ENCODE data around the gene CERKL. TPM values are rescaled to one million over a fixed set of nuclear protein-coding genes. Genes with fewer than 3 reads are reported as not detected.
"Not testable (repeated sequence)": the region's sequence is repeated elsewhere in the genome, so short reads cannot be mapped to it uniquely, and the experiment has no call there.

The CERKL gene, protein sequence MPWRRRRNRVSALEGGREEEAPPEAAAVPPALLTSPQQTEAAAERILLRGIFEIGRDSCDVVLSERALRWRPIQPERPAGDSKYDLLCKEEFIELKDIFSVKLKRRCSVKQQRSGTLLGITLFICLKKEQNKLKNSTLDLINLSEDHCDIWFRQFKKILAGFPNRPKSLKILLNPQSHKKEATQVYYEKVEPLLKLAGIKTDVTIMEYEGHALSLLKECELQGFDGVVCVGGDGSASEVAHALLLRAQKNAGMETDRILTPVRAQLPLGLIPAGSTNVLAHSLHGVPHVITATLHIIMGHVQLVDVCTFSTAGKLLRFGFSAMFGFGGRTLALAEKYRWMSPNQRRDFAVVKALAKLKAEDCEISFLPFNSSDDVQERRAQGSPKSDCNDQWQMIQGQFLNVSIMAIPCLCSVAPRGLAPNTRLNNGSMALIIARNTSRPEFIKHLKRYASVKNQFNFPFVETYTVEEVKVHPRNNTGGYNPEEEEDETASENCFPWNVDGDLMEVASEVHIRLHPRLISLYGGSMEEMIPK
- total RNA-seq: not detected in 3 replicates
- long read RNA-seq: 0 reads

DNA sequence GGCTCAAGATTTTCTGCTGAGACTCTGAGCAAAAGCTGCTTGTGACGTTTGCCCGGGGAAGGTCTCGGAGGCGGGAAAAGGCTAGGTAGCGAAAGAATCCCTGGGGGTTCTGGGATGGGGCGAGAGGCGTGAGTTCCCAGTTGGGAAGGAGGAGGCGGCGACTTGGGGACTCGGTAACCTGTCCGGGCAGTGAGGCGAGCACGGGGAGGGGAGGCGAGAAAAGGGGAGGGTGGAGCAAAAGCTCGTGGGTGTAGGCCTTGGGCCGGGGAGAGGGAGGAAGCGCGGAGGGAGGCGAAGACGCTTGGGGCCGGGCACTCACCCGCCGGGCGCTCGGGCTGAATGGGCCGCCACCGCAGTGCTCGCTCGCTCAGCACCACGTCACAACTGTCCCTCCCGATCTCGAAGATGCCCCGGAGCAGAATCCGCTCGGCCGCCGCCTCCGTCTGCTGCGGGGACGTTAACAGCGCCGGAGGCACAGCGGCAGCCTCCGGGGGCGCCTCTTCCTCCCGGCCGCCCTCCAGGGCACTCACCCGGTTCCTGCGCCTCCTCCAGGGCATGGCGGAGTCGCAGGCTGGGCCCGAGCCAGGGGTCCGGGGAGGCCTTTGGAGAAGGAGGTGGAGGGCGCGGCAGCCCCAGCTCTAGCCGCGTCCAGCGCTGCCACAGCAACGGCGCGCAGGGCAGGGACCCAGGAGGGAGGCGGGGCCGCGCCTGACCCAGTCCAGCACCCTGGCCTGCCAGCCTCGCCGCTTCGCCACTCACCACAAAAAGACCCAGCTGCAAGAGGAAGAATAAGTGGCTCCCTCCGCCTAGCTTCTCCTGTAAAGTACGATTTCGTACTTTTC, at the start of gene CERKL:
CERKL (minus strand) TSS at position 656 of the 842 bp plus-strand sequence; CDS start at position 557, 99 bp downstream.
- H3K27me3 Mint-ChIP-seq (ENCODE audit: low read depth): peaks cover 48% of the 10 kb centered on the region
- H3K27ac Mint-ChIP-seq (ENCODE audit: unreplicated experiment): no peak within 1 kb of the TSS
- no peak for DNase-seq (ENCODE audit: low spot score)
- H3K4me1 Mint-ChIP-seq (ENCODE audit: low read depth): peaks cover 7% of the 10 kb centered on the region
- peak within 1 kb of the TSS; percentile 73 for H3K4me3 Mint-ChIP-seq (ENCODE audit: unreplicated experiment)
- no peaks in the 10 kb centered on the region for H3K36me3 Mint-ChIP-seq (ENCODE audit: low read depth)
- TF ChIP-seq, protein P1, sequence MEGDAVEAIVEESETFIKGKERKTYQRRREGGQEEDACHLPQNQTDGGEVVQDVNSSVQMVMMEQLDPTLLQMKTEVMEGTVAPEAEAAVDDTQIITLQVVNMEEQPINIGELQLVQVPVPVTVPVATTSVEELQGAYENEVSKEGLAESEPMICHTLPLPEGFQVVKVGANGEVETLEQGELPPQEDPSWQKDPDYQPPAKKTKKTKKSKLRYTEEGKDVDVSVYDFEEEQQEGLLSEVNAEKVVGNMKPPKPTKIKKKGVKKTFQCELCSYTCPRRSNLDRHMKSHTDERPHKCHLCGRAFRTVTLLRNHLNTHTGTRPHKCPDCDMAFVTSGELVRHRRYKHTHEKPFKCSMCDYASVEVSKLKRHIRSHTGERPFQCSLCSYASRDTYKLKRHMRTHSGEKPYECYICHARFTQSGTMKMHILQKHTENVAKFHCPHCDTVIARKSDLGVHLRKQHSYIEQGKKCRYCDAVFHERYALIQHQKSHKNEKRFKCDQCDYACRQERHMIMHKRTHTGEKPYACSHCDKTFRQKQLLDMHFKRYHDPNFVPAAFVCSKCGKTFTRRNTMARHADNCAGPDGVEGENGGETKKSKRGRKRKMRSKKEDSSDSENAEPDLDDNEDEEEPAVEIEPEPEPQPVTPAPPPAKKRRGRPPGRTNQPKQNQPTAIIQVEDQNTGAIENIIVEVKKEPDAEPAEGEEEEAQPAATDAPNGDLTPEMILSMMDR (IDR thresholded peaks at IDR 0.05): peak; percentile 45
- H3K9me3 Mint-ChIP-seq (ENCODE audit: low read depth): no peaks in the 10 kb centered on the region

DNA sequence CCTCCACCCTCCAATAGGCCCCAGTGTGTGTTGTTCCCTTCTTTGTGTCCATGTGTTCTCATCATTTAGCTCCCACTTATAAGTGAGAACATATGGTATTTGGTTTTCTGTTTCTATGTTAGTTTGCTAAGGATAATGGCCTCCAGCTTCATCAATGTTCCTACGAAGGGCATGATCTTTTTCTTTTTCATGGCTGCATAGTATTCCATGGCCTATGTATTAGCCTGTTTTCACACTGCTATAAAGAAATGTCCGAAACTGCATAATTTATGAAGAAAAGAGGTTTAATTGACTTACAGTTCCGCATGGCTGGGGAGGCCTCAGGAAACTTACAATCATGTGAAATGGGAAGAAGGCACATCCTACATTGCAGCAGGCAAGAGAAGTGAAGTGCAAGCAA, 45.6 kb upstream of the CERKL start:
- not testable (repeated sequence) for H3K4me1 Mint-ChIP-seq (ENCODE audit: low read depth); H3K4me3 Mint-ChIP-seq (ENCODE audit: unreplicated experiment); DNase-seq (ENCODE audit: low spot score); H3K27ac Mint-ChIP-seq (ENCODE audit: unreplicated experiment); H3K27me3 Mint-ChIP-seq (ENCODE audit: low read depth); H3K9me3 Mint-ChIP-seq (ENCODE audit: low read depth); H3K36me3 Mint-ChIP-seq (ENCODE audit: low read depth)

DNA sequence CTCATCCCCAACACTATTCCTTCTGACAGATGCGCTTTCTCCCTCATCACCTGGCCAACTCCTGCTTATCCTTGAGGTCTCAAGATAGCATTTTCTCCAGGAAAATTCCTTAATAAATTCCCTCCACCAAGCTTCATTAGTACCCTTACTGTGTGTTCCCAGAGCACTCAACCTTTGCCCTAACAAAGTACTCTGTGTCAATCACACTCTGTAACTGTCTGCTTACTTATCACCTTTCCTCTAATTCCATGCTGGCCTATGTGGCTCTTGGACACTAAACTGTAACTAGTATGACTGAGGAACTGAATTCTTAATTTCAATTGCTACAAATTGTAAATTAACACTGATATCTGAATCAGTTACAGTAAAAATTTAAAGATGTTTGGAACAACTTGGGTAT, 41.3 kb upstream of the CERKL start:
- H3K9me3 Mint-ChIP-seq (ENCODE audit: low read depth): peaks cover 5% of the 10 kb centered on the region
- H3K27me3 Mint-ChIP-seq (ENCODE audit: low read depth): peaks cover 22% of the 10 kb centered on the region
- no peak for DNase-seq (ENCODE audit: low spot score)
- H3K4me3 Mint-ChIP-seq (ENCODE audit: unreplicated experiment): no peak overlapping the region
- H3K4me1 Mint-ChIP-seq (ENCODE audit: low read depth): peaks cover 3% of the 10 kb centered on the region
- H3K36me3 Mint-ChIP-seq (ENCODE audit: low read depth): peaks cover 1% of the 10 kb centered on the region
- no peak overlapping the region for H3K27ac Mint-ChIP-seq (ENCODE audit: unreplicated experiment)
- TF ChIP-seq, protein P1 (IDR thresholded peaks at IDR 0.05): no peak

DNA sequence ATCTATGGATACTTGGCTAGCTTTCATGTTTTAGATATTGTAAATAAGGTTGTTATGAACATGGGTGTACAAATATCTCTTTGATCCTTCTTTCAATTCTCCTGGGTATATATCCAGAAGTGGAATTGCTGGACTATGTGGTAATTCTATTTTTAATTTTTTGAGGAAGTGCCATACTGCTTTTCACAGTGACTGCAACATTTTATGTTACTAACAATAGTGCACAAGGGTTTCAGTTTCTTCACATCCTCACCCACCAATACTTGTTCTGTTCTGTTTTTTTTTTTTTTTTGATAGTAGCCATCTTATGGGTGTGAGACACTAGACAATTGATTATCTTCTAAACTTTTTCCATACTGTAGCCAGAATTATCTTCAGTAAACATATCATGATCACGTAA, 40.7 kb upstream of the CERKL start:
- H3K27me3 Mint-ChIP-seq (ENCODE audit: low read depth): peaks cover 22% of the 10 kb centered on the region
- TF ChIP-seq, protein P1 (IDR thresholded peaks at IDR 0.05): no peak
- H3K4me1 Mint-ChIP-seq (ENCODE audit: low read depth): peaks cover 3% of the 10 kb centered on the region
- H3K9me3 Mint-ChIP-seq (ENCODE audit: low read depth): peaks cover 3% of the 10 kb centered on the region
- no peak overlapping the region for H3K27ac Mint-ChIP-seq (ENCODE audit: unreplicated experiment)
- DNase-seq (ENCODE audit: low spot score): no peak
- H3K4me3 Mint-ChIP-seq (ENCODE audit: unreplicated experiment): no peak overlapping the region
- no peaks in the 10 kb centered on the region for H3K36me3 Mint-ChIP-seq (ENCODE audit: low read depth)

DNA sequence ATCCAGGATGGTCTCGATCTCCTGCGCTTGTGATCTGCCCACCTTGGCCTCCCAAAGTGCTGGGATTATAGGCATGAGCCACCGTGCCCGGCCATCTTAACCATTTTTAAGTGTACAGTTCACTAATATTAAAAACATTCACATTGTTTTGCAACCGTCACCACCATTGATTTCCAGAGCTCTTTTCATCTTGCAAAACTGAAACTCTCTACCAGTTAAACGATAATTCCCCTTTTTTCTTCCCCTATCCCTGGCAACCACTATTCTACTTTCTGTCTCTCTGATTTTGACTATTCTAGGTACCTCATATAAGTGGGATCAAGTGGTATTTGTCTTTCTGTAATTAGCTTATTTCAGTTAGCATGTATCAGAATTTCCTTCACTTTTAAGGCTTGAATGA, 40.2 kb upstream of the CERKL start:
- Mint-ChIP-seq H3K9me3 (ENCODE audit: low read depth) (no peaks in the 10 kb centered on the region), H3K27ac (ENCODE audit: unreplicated experiment) (no peak overlapping the region), H3K36me3 (ENCODE audit: low read depth) (no peaks in the 10 kb centered on the region), H3K4me3 (ENCODE audit: unreplicated experiment) (no peak overlapping the region), H3K4me1 (ENCODE audit: low read depth) (peaks cover 3% of the 10 kb centered on the region), H3K27me3 (ENCODE audit: low read depth) (peaks cover 24% of the 10 kb centered on the region)
- DNase-seq (ENCODE audit: low spot score): no peak
- TF ChIP-seq, protein P1 (IDR thresholded peaks at IDR 0.05): no peak
